Hepatic stellate cell (primary cell): ENCODE measurements around the gene FAM3D.

Source experiments
- DNase-seq: peaks from one replicate; pipeline ENCODE4 v3.0.0; 2011; ENCODE audit warnings: low spot score

FAM3D gene

DNA sequence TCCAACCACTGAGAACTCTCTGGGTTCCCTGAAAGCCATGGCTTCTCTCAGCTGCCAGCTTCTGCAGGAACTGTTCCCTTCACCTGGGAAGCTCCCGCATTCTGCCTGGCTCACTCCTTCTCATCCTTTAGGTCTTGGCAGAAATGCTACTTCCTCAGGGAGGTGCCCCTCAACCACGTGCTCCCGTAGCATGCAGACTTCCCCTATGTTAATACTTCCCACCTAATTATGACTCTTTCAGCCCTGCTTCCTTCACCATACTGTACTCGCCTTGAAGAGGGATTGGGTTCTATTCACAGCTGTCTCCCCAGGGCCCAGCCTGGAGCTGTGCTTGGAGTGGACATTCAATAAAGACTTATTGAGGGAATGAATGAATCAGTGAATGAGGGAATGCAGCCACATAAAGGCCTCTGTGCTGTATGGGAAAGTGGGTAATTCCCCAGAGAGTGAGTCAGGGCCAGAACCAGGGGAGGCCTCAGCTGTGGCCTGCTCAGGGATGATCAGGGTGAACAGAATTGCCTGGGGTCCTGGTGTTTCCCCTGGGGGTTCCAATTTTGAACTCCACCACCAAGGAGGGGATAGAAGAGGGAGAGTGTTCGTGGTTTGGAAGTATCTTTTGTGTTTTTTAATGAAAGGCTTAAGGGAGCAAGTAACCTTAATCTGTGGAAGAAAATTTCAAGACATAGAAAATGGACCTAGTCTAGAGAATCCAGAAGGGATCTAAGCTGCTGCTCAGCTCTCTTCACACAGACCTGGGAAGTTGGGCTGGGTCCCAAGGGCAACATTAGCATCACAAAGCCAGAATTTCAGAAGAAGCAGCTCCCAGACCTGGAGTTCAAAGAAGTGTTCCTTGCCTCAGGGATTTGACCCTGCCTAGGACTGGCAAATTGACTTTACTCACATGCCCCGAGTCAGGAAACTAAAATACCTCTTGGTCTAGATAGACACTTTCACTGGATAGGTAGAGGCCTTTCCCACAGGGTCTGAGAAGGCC is 74.8 kb downstream of the FAM3D start:
- no peak for DNase-seq

DNA sequence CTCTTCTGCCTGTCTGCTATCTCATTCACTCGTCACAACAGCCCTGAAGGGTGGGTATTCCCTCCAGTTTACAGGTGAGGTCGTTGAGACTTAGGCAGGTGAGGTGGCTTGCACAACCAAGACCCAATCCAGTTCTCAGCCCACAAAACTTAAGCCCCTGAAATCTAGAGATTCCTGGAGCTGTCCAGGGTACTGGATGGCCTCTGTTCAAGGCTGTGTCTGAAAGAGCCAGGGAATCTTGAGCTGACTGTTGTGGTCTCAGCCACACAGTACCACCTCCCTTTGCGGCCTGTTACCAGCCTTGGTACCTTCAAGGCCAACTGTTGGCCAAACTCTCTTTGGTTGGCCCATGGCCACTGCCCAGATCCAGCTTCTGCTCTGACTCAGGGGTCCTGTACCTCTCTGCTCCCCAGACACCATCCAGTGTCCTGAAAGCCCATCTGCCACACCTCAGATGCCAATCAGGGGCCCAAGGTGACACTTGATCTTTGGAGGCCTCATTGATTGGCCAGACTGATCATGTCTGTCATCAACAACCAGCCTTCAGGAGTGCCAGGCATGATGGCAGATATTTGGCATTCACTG is 78.5 kb downstream of the FAM3D start:
- DNase-seq, result peak; percentile 45

GRCh38 chr3:58586776-58587192 is 79.8 kb downstream of the FAM3D start:
- no peak for DNase-seq

DNA sequence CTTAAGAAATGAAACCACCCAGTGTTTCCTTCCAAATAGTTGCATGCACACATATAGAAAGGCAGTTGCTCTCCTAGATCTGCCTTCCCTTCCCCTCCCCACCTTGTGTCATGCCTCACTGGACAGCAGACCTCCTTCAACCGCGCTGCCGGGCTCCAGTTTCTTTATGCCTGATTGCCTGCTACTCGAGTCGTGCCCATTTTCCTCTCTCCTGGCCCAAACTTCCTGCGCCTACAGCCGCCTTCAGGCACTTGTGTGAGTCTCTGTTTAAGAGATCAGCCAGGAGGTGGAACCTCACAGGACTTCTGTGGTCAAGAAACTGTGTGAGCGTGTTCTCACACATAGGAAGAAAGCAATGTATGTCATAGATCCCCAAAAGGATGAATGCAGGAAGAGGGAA is 80.6 kb downstream of the FAM3D start:
- DNase-seq, result no peak

- DNase-seq, result peak; percentile 94
Measured at GRCh38 chr3:58585005-58585786, 81.4 kb downstream of the FAM3D start.

- no peak for DNase-seq
Measured at GRCh38 chr3:58584690-58585004, 81.9 kb downstream of the FAM3D start.
